ENCODE results near the gene TPST1. TPM values are rescaled to one million over a fixed set of nuclear protein-coding genes. Genes with fewer than 3 reads are reported as not detected.
A peak's percentile ranks its signal among the peaks of the same experiment; 100 is the strongest.

Gene TPST1
- polyA plus RNA-seq, 1 of the 3 experiments (the other 2 are of a cell fraction) = 36.4 TPM

DNA sequence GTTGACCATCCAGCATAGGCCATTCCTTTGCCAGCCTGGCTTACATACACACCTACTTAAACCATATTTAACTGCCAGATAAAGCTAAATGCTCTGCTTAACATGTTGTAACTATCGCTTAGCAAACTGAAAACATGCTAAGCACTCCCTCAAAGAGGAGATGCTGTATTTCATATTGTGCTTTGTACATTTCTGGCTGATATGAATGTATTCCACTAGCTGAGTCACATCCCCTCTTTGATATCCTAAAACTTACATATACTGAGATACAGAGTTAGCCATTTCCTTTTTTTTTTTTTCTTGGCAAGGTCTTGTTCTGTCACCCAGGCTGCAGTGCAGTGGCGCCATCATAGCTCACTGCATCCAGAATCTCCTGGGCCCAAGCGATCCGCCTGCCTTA, 99.4 kb downstream of the TPST1 start:
- Histone ChIP-seq H3K9me2 (no peaks in the 10 kb centered on the region), H3K27ac (ENCODE audit: low read depth in 2 of 2, low read length in 1 of 2) (peak overlapping the region in 1 of 2 experiments; percentile 15; a peak in 1 of 4 replicates), H3K4me1 (ENCODE audit: control insufficient read depth in 1 of 2, insufficient read depth in 2 of 2, low read depth in 1 of 2, low read length in 1 of 2) (peaks cover 2 to 10% of the 10 kb centered on the region in 2 experiments; a peak in 2 of 4 replicates), H3K9me3 (peaks cover 2% of the 10 kb centered on the region), H3K9ac (no peak overlapping the region), H3K27me3 (ENCODE audit: insufficient read depth) (no peaks in the 10 kb centered on the region), H2AFZ (ENCODE audit: low read depth) (no peak overlapping the region), H3K79me2 (ENCODE audit: insufficient read depth) (peaks cover 15% of the 10 kb centered on the region), H3K36me3 (replicated peaks in 1 of 2; ENCODE audit: control insufficient read depth in 1 of 2, insufficient read depth in 2 of 2, low read length in 1 of 2) (peaks cover 0 to 8% of the 10 kb centered on the region in 2 experiments), H4K20me1 (ENCODE audit: insufficient read depth) (no peaks in the 10 kb centered on the region), H3K4me3 (ENCODE audit: low read depth in 2 of 2, low read length in 1 of 2) (no peak overlapping the region), H3K4me2 (no peak overlapping the region), H3F3A (replicated peaks; ENCODE audit: insufficient read depth) (peaks cover 3% of the 10 kb centered on the region)
- no peak for TF ChIP-seq TAF1 (IDR thresholded peaks at IDR 0.05; ENCODE audit: borderline replicate concordance, low read depth, low read length)
- TF ChIP-seq NFIC (IDR thresholded peaks at IDR 0.05; ENCODE audit: borderline replicate concordance) = peak; percentile 41; the same call in 1 of the 2 replicates
- TF ChIP-seq, protein P1, sequence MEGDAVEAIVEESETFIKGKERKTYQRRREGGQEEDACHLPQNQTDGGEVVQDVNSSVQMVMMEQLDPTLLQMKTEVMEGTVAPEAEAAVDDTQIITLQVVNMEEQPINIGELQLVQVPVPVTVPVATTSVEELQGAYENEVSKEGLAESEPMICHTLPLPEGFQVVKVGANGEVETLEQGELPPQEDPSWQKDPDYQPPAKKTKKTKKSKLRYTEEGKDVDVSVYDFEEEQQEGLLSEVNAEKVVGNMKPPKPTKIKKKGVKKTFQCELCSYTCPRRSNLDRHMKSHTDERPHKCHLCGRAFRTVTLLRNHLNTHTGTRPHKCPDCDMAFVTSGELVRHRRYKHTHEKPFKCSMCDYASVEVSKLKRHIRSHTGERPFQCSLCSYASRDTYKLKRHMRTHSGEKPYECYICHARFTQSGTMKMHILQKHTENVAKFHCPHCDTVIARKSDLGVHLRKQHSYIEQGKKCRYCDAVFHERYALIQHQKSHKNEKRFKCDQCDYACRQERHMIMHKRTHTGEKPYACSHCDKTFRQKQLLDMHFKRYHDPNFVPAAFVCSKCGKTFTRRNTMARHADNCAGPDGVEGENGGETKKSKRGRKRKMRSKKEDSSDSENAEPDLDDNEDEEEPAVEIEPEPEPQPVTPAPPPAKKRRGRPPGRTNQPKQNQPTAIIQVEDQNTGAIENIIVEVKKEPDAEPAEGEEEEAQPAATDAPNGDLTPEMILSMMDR (IDR thresholded peaks at IDR 0.05) = 0 out of 2 replicates have a peak, but pooled peaks have one; percentile 21
- no peak for TF ChIP-seq GATA2 (CRISPR knock-in tag; IDR thresholded peaks at IDR 0.05)
- no peak for TF ChIP-seq SMC3 (IDR thresholded peaks at IDR 0.05; ENCODE audit: low read depth, low read length)
- TF ChIP-seq USF1 (IDR thresholded peaks at IDR 0.05; ENCODE audit: borderline replicate concordance, low read depth) = no peak
- ChIA-PET POLR2A (interaction anchor here (0.5 kb wide), 1 partner anchor 245 kb away, joined by 4 read pairs; no protein-coding TSS in a partner anchor), CTCF (no interaction called here)
- WGBS (ENCODE audit: low lambda C conversion rate) = 95% methylated on average over 4 of the region's 4 CpGs
- no peak for DNase-seq

- Histone ChIP-seq H3K27me3 (ENCODE audit: insufficient read depth) (no peaks in the 10 kb centered on the region), H2AFZ (ENCODE audit: low read depth) (no peak overlapping the region), H3K4me1 (ENCODE audit: control insufficient read depth in 1 of 2, insufficient read depth in 2 of 2, low read depth in 1 of 2, low read length in 1 of 2) (peaks cover 2 to 10% of the 10 kb centered on the region in 2 experiments; a peak in 2 of 4 replicates), H3K36me3 (replicated peaks in 1 of 2; ENCODE audit: control insufficient read depth in 1 of 2, insufficient read depth in 2 of 2, low read length in 1 of 2) (no peaks in the 10 kb centered on the region), H3K27ac (ENCODE audit: low read depth in 2 of 2, low read length in 1 of 2) (no peak overlapping the region; a peak in 1 of 4 replicates), H3K4me3 (ENCODE audit: low read depth in 2 of 2, low read length in 1 of 2) (no peak overlapping the region), H3F3A (replicated peaks; ENCODE audit: insufficient read depth) (peaks cover 3% of the 10 kb centered on the region), H4K20me1 (ENCODE audit: insufficient read depth) (no peaks in the 10 kb centered on the region), H3K4me2 (no peak overlapping the region), H3K9ac (no peak overlapping the region), H3K9me3 (no peaks in the 10 kb centered on the region), H3K9me2 (no peaks in the 10 kb centered on the region), H3K79me2 (ENCODE audit: insufficient read depth) (peaks cover 5% of the 10 kb centered on the region)
- WGBS (ENCODE audit: low lambda C conversion rate) = 87% methylated on average over 2 of the region's 2 CpGs
- ChIA-PET CTCF (no interaction called here), POLR2A (no interaction called here)
- TF ChIP-seq CHD2 (IDR thresholded peaks at IDR 0.05; ENCODE audit: low read length, partially characterized antibody) = no peak
- no peak for TF ChIP-seq SMC3 (IDR thresholded peaks at IDR 0.05; ENCODE audit: low read depth, low read length)
- no peak for TF ChIP-seq NFIC (IDR thresholded peaks at IDR 0.05; ENCODE audit: borderline replicate concordance)
- no peak for TF ChIP-seq FOXM1 (IDR thresholded peaks at IDR 0.05; ENCODE audit: low read depth)
- no peak for TF ChIP-seq RAD21 (IDR thresholded peaks at IDR 0.05; ENCODE audit: low read length)
- no peak for TF ChIP-seq FOSL2 (IDR thresholded peaks at IDR 0.05; ENCODE audit: borderline replicate concordance, low read depth)
- TF ChIP-seq, protein P2, sequence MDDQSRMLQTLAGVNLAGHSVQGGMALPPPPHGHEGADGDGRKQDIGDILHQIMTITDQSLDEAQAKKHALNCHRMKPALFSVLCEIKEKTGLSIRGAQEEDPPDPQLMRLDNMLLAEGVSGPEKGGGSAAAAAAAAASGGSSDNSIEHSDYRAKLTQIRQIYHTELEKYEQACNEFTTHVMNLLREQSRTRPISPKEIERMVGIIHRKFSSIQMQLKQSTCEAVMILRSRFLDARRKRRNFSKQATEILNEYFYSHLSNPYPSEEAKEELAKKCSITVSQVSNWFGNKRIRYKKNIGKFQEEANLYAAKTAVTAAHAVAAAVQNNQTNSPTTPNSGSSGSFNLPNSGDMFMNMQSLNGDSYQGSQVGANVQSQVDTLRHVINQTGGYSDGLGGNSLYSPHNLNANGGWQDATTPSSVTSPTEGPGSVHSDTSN (IDR thresholded peaks at IDR 0.05) = no peak
- DNase-seq = no peak
Observed at GRCh38 chr7:66306243-66306642, 101.1 kb downstream of the TPST1 start.

Measured in SK-N-SH (cell line).